Neural cell (in vitro differentiated cells): Measurements from ENCODE around the gene DDX27. TPM values are rescaled to one million over a fixed set of nuclear protein-coding genes. Genes with fewer than 3 reads are reported as not detected.

ENCODE experiments used
- H2AFZ ChIP-seq: fragments of 200-600, 300-800 bp; sonication (generic), shearing (Covaris generic); 2 replicates; pipeline ENCODE4 v1.6.0; 2014; ENCODE audit warnings: low read depth, mild to moderate bottlenecking, antibody characterized with exemption, low read length, moderate library complexity
- H3F3A ChIP-seq: fragments of 200-600 bp; shearing (Covaris generic); 2 replicates; pipeline ENCODE4 v1.6.1; 2016; ENCODE audit warnings: mild to moderate bottlenecking, moderate library complexity, mixed read lengths, antibody characterized with exemption, low read length; ENCODE audit not compliant: insufficient read depth, poor library complexity, severe bottlenecking
- H3K27ac ChIP-seq: fragments of 200-600, 300-800 bp; sonication (generic), shearing (Covaris generic); 2 replicates; pipeline ENCODE4 v1.5.1; 2014; ENCODE audit warnings: mild to moderate bottlenecking, low read length, moderate library complexity
- H3K27me3 ChIP-seq: fragments of 300-800, 200-600 bp; sonication (generic), shearing (Covaris generic); 2 replicates; pipeline ENCODE4 v1.6.0; 2014; ENCODE audit warnings: mild to moderate bottlenecking, low read depth, low read length, moderate library complexity; ENCODE audit not compliant: insufficient read depth
- H3K36me3 ChIP-seq: fragments of 300-800, 200-600 bp; sonication (generic), shearing (Covaris generic); 2 replicates; pipeline ENCODE4 v1.5.1; 2014; ENCODE audit warnings: mild to moderate bottlenecking, antibody characterized with exemption, low read length, moderate library complexity; ENCODE audit not compliant: insufficient read depth
- H3K4me2 ChIP-seq: fragments of 300-800, 200-600 bp; sonication (generic), shearing (Covaris generic); 2 replicates; pipeline ENCODE4 v1.6.0; 2014; ENCODE audit warnings: mild to moderate bottlenecking, low read length
- H3K4me3 ChIP-seq: fragments of 300-800, 200-600 bp; sonication (generic), shearing (Covaris generic); 2 replicates; pipeline ENCODE4 v1.5.1; 2014; ENCODE audit warnings: mild to moderate bottlenecking, low read length, moderate library complexity
- H3K79me2 ChIP-seq: fragments of 200-600 bp; shearing (Covaris generic); replicated peaks from 2 replicates; pipeline ENCODE4 v1.6.0; 2014; ENCODE audit warnings: mild to moderate bottlenecking, low read length, moderate library complexity; ENCODE audit not compliant: insufficient read depth
- H3K9ac ChIP-seq: fragments of 300-800, 200-600 bp; sonication (generic), shearing (Covaris generic); 2 replicates; pipeline ENCODE4 v1.6.1; 2016; ENCODE audit warnings: mild to moderate bottlenecking, low read length, mixed read lengths
- H3K9me2 ChIP-seq: fragments of 200-600 bp; shearing (Covaris generic); 2 replicates; pipeline ENCODE4 v1.6.1; 2016; ENCODE audit warnings: mild to moderate bottlenecking, low read length, mixed read lengths; ENCODE audit not compliant: insufficient read depth
- H3K9me3 ChIP-seq: fragments of 200-600, 300-800 bp; sonication (generic), shearing (Covaris generic); 2 replicates; pipeline ENCODE4 v1.6.1; 2016; ENCODE audit warnings: mild to moderate bottlenecking, mixed run types, low read length, moderate library complexity, mixed read lengths
- H4K20me1 ChIP-seq: fragments of 200-600 bp; shearing (Covaris generic); 2 replicates; pipeline ENCODE4 v1.6.1; 2016; ENCODE audit warnings: mild to moderate bottlenecking, mixed run types; ENCODE audit not compliant: insufficient read depth
- EP300 ChIP-seq: fragments of 450-650 bp; conservative IDR thresholded peaks from 2 replicates; pipeline ENCODE4 v1.6.1; 2014; ENCODE audit warnings: antibody characterized with exemption, mild to moderate bottlenecking, moderate library complexity; ENCODE audit not compliant: poor library complexity, severe bottlenecking
- EZH2 ChIP-seq: fragments of 200-600, 300-800 bp; shearing (Covaris generic), sonication (generic); IDR thresholded peaks from 2 replicates; pipeline ENCODE4 v1.6.1; 2014; ENCODE audit warnings: antibody characterized with exemption, low read length, borderline replicate concordance, mild to moderate bottlenecking; ENCODE audit not compliant: insufficient read depth, poor library complexity, severe bottlenecking
- MXI1 ChIP-seq: fragments of 450-650 bp; conservative IDR thresholded peaks from 2 replicates; pipeline ENCODE4 v1.6.1; 2014; ENCODE audit warnings: antibody characterized with exemption, mild to moderate bottlenecking; ENCODE audit not compliant: poor library complexity, severe bottlenecking
- POLR2AphosphoS5 ChIP-seq: IDR thresholded peaks from 2 replicates; pipeline ENCODE4 v1.6.1; 2012
- RAD21 ChIP-seq: fragments of 450-650 bp; conservative IDR thresholded peaks from 2 replicates; pipeline ENCODE4 v1.6.1; 2014; ENCODE audit warnings: antibody characterized with exemption, mild to moderate bottlenecking, moderate library complexity
- REST ChIP-seq: IDR thresholded peaks from 2 replicates; pipeline ENCODE4 v1.6.1; 2012; ENCODE audit warnings: borderline replicate concordance
- SMC3 ChIP-seq: fragments of 450-650 bp; conservative IDR thresholded peaks from 2 replicates; pipeline ENCODE4 v1.6.1; 2014; ENCODE audit warnings: antibody characterized with exemption, mild to moderate bottlenecking, moderate library complexity; ENCODE audit not compliant: poor library complexity
- TAF1 ChIP-seq: IDR thresholded peaks from 2 replicates; pipeline ENCODE4 v1.6.1; 2012; ENCODE audit warnings: low read depth
- polyA plus RNA-seq: library from polyadenylated mRNA; depleted of rRNA; stranded (reverse); fragments of >200 nt; gene quantifications from 2 replicates; pipeline ENCODE4 v1.2.3, GENCODE V29; 2014
- TF ChIP-seq, protein P1 (sequence below): fragments of 450-650 bp; IDR thresholded peaks from 2 replicates; pipeline ENCODE4 v1.5.1; 2014; ENCODE audit warnings: antibody characterized with exemption, mild to moderate bottlenecking, moderate library complexity; ENCODE audit not compliant: poor library complexity, severe bottlenecking

The DDX27 gene
- polyA plus RNA-seq, 1 donor from 2014 or later, result 35.4 TPM

DNA sequence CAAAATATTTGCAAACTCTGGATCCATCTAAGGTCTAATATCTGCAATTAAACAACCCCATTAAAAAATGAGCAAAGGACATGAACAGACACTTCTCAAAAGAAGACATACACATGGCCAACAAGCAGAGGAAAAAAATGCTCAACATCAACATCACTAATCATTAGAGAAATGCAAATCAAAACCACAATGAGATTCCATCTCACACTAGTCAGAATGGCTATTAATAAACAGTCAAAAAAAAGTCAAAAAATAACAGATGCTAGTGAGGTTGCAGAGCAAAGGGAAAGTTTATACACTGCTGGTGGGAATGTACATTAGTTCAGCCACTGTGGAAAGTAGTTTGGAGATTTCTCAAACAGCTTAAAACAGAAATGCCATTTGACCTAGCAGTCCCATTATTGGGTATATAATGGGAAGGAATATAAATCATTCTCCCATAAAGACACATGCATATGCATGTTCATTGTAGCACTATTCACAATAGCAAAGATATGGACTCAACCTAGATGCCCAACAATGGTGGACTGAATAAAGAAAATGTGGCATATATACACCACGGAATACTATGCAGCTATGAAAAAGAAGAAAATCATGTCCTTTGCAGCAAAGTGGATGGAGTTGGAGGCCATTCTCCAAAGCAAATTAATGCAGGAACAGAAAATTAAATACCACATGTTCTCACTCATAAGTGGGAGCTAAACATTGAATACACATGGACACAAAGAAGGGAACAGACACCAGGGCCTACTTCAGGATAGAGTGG lies 49.6 kb downstream of the DDX27 start:
- Histone ChIP-seq H3K36me3 (peaks cover 5% of the 10 kb centered on the region), H3K79me2 (peaks cover 19% of the 10 kb centered on the region), H4K20me1 (no peaks in the 10 kb centered on the region), H3K9ac (no peak overlapping the region), H3K4me3 (peak overlapping the region; percentile 40), H3K4me2 (no peak overlapping the region), H3K27me3 (no peaks in the 10 kb centered on the region), H3F3A (no peaks in the 10 kb centered on the region), H3K9me3 (no peaks in the 10 kb centered on the region), H3K9me2 (no peaks in the 10 kb centered on the region), H3K27ac (no peak overlapping the region), H2AFZ (no peak overlapping the region)
- no peak for TF ChIP-seq MXI1
- TF ChIP-seq RAD21, result no peak
- no peak for TF ChIP-seq TAF1
- no peak for TF ChIP-seq EZH2
- no peak for TF ChIP-seq POLR2AphosphoS5
- TF ChIP-seq EP300, result no peak
- TF ChIP-seq REST, result no peak
- TF ChIP-seq, protein P1, sequence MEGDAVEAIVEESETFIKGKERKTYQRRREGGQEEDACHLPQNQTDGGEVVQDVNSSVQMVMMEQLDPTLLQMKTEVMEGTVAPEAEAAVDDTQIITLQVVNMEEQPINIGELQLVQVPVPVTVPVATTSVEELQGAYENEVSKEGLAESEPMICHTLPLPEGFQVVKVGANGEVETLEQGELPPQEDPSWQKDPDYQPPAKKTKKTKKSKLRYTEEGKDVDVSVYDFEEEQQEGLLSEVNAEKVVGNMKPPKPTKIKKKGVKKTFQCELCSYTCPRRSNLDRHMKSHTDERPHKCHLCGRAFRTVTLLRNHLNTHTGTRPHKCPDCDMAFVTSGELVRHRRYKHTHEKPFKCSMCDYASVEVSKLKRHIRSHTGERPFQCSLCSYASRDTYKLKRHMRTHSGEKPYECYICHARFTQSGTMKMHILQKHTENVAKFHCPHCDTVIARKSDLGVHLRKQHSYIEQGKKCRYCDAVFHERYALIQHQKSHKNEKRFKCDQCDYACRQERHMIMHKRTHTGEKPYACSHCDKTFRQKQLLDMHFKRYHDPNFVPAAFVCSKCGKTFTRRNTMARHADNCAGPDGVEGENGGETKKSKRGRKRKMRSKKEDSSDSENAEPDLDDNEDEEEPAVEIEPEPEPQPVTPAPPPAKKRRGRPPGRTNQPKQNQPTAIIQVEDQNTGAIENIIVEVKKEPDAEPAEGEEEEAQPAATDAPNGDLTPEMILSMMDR, result no peak
- TF ChIP-seq SMC3, result no peak

DNA sequence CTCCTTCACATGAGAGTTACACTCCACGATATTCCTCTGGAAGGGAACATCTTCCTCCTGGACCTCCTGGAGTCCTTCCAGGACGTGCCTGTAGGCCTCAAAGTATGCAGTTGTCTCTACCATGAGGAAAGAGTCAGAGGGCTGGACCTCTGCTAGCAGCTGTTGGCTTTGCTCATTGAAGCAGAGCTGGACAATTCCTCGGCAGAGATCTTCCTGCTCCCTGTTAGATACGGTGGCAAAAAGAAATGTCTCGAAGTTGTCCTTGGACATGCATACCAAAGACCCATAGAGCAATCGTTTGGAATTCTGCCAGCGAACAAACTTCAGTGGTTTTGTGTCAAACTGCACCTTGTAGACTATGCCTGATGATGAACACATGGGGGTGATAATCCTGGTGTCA lies 51.0 kb downstream of the DDX27 start:
- Histone ChIP-seq H3F3A (no peaks in the 10 kb centered on the region), H3K27ac (no peak overlapping the region), H3K9me3 (no peaks in the 10 kb centered on the region), H3K4me3 (no peak overlapping the region), H3K27me3 (no peaks in the 10 kb centered on the region), H3K36me3 (peaks cover 5% of the 10 kb centered on the region), H3K4me2 (no peak overlapping the region), H3K79me2 (peaks cover 19% of the 10 kb centered on the region), H4K20me1 (no peaks in the 10 kb centered on the region), H3K9ac (no peak overlapping the region), H2AFZ (no peak overlapping the region), H3K9me2 (no peaks in the 10 kb centered on the region)
- TF ChIP-seq REST (no peak), EP300 (no peak), SMC3 (no peak), RAD21 (no peak), TAF1 (no peak), POLR2AphosphoS5 (no peak), EZH2 (no peak), MXI1 (no peak)
- TF ChIP-seq, protein P1, result no peak
